ENCODE measurements around the gene C1QA. TPM values are rescaled to one million over a fixed set of nuclear protein-coding genes. Genes with fewer than 3 reads are reported as not detected.
A peak's percentile ranks its signal among the peaks of the same experiment; 100 is the strongest.
"Not testable (repeated sequence)": the region's sequence is repeated elsewhere in the genome, so short reads cannot be mapped to it uniquely, and the experiment has no call there.

The C1QA gene
- total RNA-seq, 8 experiments from 2014 or later, result 0.43 to 0.52 TPM; not detected in 6

- H3K27ac ChIP-seq; ATAC-seq (replicated peaks in 6 of 8); H3K4me3 ChIP-seq: not testable (repeated sequence)
- 46 to 100% (median 100%) methylated on average over 1 to 2 of the region's 2 CpGs; no CpG with 5 or more reads in 4 of the 10 experiments for WGBS, 10 experiments
- peaks cover 24 to 26% of the 10 kb centered on the region in 2 donors for H3K4me1 ChIP-seq (replicated peaks in 1 of 2)
- in situ Hi-C loops (cut with MboI; ENCODE audit: low pct_unique_long_range_greater_than_20kb in 2 of 9, low sequenced_read_pairs in 9 of 9, unreplicated experiment in 9 of 9), result loop anchor here in 3 of 9 experiments (25.0 kb wide), 1 partner anchor 518 kb away; no protein-coding TSS in a partner anchor
Observed at GRCh38 chr1:22668840-22669239, 32.4 kb downstream of the C1QA start.

GRCh38 chr1:22670352-22670975 is 34.0 kb downstream of the C1QA start:
- in situ Hi-C loops (cut with MboI; ENCODE audit: low pct_unique_long_range_greater_than_20kb in 2 of 9, low sequenced_read_pairs in 9 of 9, unreplicated experiment in 9 of 9), result loop anchor here in 4 of 9 experiments (10.0 to 25.0 kb wide), 2 partner anchors 514 to 517 kb away; no protein-coding TSS in a partner anchor
- peak in 1 of 8 experiments; percentile 0 for ATAC-seq (replicated peaks in 6 of 8)
- Histone ChIP-seq H3K27ac (no peak overlapping the region), H3K4me3 (no peak overlapping the region), H3K4me1 (replicated peaks in 1 of 2) (peaks cover 26 to 28% of the 10 kb centered on the region in 2 donors)
- 0 to 100% (median 53%) methylated on average over 1 to 11 of the region's 12 CpGs; no CpG with 5 or more reads in 1 of the 10 experiments for WGBS, 10 experiments

GRCh38 chr1:22671999-22672398 is 35.6 kb downstream of the C1QA start:
- 39 to 100% (median 98%) methylated on average over 1 to 4 of the region's 4 CpGs; no CpG with 5 or more reads in 2 of the 10 experiments for WGBS, 10 experiments
- in situ Hi-C loops (cut with MboI; ENCODE audit: low pct_unique_long_range_greater_than_20kb in 2 of 9, low sequenced_read_pairs in 9 of 9, unreplicated experiment in 9 of 9), result loop anchor here in 4 of 9 experiments (10.0 to 25.0 kb wide), 2 partner anchors 513 to 515 kb away; no protein-coding TSS in a partner anchor
- no peak for ATAC-seq (replicated peaks in 6 of 8)
- Histone ChIP-seq H3K4me1 (replicated peaks in 1 of 2) (peaks cover 25 to 26% of the 10 kb centered on the region in 2 donors), H3K27ac (no peak overlapping the region), H3K4me3 (no peak overlapping the region)

GRCh38 chr1:22673486-22674409 is 37.3 kb downstream of the C1QA start:
- H3K4me1 ChIP-seq (replicated peaks in 1 of 2), result peaks cover 20 to 29% of the 10 kb centered on the region in 2 donors
- in situ Hi-C loops (cut with MboI; ENCODE audit: low pct_unique_long_range_greater_than_20kb in 2 of 9, low sequenced_read_pairs in 9 of 9, unreplicated experiment in 9 of 9), result loop anchor here in 4 of 9 experiments (10.0 to 25.0 kb wide), 2 partner anchors 511 to 514 kb away; no protein-coding TSS in a partner anchor
- H3K27ac ChIP-seq, result peak overlapping the region; percentile 57 to 86
- peak overlapping the region in 1 of 5 donors; percentile 3 for H3K4me3 ChIP-seq
- WGBS, 10 experiments, result 0 to 47% (median 3%) methylated on average over 1 to 14 of the region's 17 CpGs; no CpG with 5 or more reads in 3 of the 10 experiments
- ATAC-seq (replicated peaks in 6 of 8), result peak; percentile 63 to 88 (median 86)

- Histone ChIP-seq H3K4me1 (replicated peaks in 1 of 2) (peaks cover 21 to 31% of the 10 kb centered on the region in 2 donors), H3K27ac (no peak overlapping the region), H3K4me3 (no peak overlapping the region)
- WGBS, 10 experiments, result 0 to 40% (median 13%) methylated on average over 1 of the region's 1 CpG; no CpG with 5 or more reads in 1 of the 10 experiments
- in situ Hi-C loops (cut with MboI; ENCODE audit: low pct_unique_long_range_greater_than_20kb in 2 of 9, low sequenced_read_pairs in 9 of 9, unreplicated experiment in 9 of 9), result loop anchor here in 4 of 9 experiments (10.0 to 25.0 kb wide), 2 partner anchors 510 to 513 kb away; no protein-coding TSS in a partner anchor
- no peak for ATAC-seq (replicated peaks in 6 of 8)
Observed at GRCh38 chr1:22674410-22674749, 38.0 kb downstream of the C1QA start.

GRCh38 chr1:22676151-22676550 is 39.7 kb downstream of the C1QA start:
- in situ Hi-C loops (cut with MboI; ENCODE audit: low pct_unique_long_range_greater_than_20kb in 2 of 9, low sequenced_read_pairs in 9 of 9, unreplicated experiment in 9 of 9), result loop anchor here in 6 of 9 experiments (10.0 to 25.0 kb wide), 3 partner anchors 186 to 509 kb away; no protein-coding TSS in a partner anchor
- not testable (repeated sequence) for H3K27ac ChIP-seq; ATAC-seq (replicated peaks in 6 of 8); H3K4me3 ChIP-seq
- WGBS, 10 experiments, result 90 to 95% (median 92%) methylated on average over 2 to 13 of the region's 15 CpGs; no CpG with 5 or more reads in 6 of the 10 experiments
- peaks cover 25 to 32% of the 10 kb centered on the region in 2 donors for H3K4me1 ChIP-seq (replicated peaks in 1 of 2)

GRCh38 chr1:22676916-22677583 is 40.6 kb downstream of the C1QA start:
- Histone ChIP-seq H3K27ac (no peak overlapping the region), H3K4me1 (replicated peaks in 1 of 2) (peaks cover 25 to 32% of the 10 kb centered on the region in 2 donors), H3K4me3 (no peak overlapping the region)
- no peak for ATAC-seq (replicated peaks in 6 of 8)
- WGBS, 10 experiments, result 83 to 95% (median 92%) methylated on average over 1 to 23 of the region's 37 CpGs; no CpG with 5 or more reads in 6 of the 10 experiments
- in situ Hi-C loops (cut with MboI; ENCODE audit: low pct_unique_long_range_greater_than_20kb in 2 of 9, low sequenced_read_pairs in 9 of 9, unreplicated experiment in 9 of 9), result loop anchor here in 6 of 9 experiments (10.0 to 25.0 kb wide), 3 partner anchors 185 to 508 kb away; no protein-coding TSS in a partner anchor

GRCh38 chr1:22677931-22678896 is 41.8 kb downstream of the C1QA start:
- in situ Hi-C loops (cut with MboI; ENCODE audit: low pct_unique_long_range_greater_than_20kb in 2 of 9, low sequenced_read_pairs in 9 of 9, unreplicated experiment in 9 of 9), result loop anchor here in 6 of 9 experiments (10.0 to 25.0 kb wide), 3 partner anchors 184 to 507 kb away; no protein-coding TSS in a partner anchor
- ATAC-seq (replicated peaks in 6 of 8), result no peak
- H3K4me3 ChIP-seq, result no peak overlapping the region
- WGBS, 10 experiments, result 80 to 100% (median 94%) methylated on average over 1 to 6 of the region's 13 CpGs; no CpG with 5 or more reads in 2 of the 10 experiments
- no peak overlapping the region for H3K27ac ChIP-seq
- H3K4me1 ChIP-seq (replicated peaks in 1 of 2), result peaks cover 16 to 27% of the 10 kb centered on the region in 2 donors

- in situ Hi-C loops (cut with MboI; ENCODE audit: low pct_unique_long_range_greater_than_20kb in 2 of 9, low sequenced_read_pairs in 9 of 9, unreplicated experiment in 9 of 9), result loop anchor here in 6 of 9 experiments (25.0 kb wide), 2 partner anchors 182 to 207 kb away; no protein-coding TSS in a partner anchor
- no peak overlapping the region for H3K27ac ChIP-seq
- 20 to 84% (median 71%) methylated on average over 1 to 9 of the region's 9 CpGs; no CpG with 5 or more reads in 3 of the 10 experiments for WGBS, 10 experiments
- ATAC-seq (replicated peaks in 6 of 8), result no peak
- peaks cover 14 to 26% of the 10 kb centered on the region in 2 donors for H3K4me1 ChIP-seq (replicated peaks in 1 of 2)
- H3K4me3 ChIP-seq, result no peak overlapping the region
Observed at GRCh38 chr1:22680726-22681125, 44.3 kb downstream of the C1QA start.

- in situ Hi-C loops (cut with MboI; ENCODE audit: low pct_unique_long_range_greater_than_20kb in 2 of 9, low sequenced_read_pairs in 9 of 9, unreplicated experiment in 9 of 9), result loop anchor here in 6 of 9 experiments (25.0 kb wide), 2 partner anchors 181 to 206 kb away; no protein-coding TSS in a partner anchor
- 27 to 100% (median 83%) methylated on average over 1 to 14 of the region's 15 CpGs; no CpG with 5 or more reads in 1 of the 10 experiments for whole genome bisulfite sequencing, 10 experiments
- Histone ChIP-seq H3K4me1 (replicated peaks in 1 of 2) (peaks cover 18 to 30% of the 10 kb centered on the region in 2 donors), H3K4me3 (no peak overlapping the region), H3K27ac (no peak overlapping the region)
- ATAC-seq (replicated peaks in 6 of 8), result no peak
Observed at GRCh38 chr1:22681556-22682276, 45.3 kb downstream of the C1QA start.

All from motor neuron (in vitro differentiated cells).